Breast epithelium (tissue), 4 donors: ENCODE data around the gene RPH3AL. TPM values are rescaled to one million over a fixed set of nuclear protein-coding genes. Genes with fewer than 3 reads are reported as not detected.
"Not testable (repeated sequence)": the region's sequence is repeated elsewhere in the genome, so short reads cannot be mapped to it uniquely, and the experiment has no call there.

Experiments used
- DNase-seq, 2 donors: peaks; one replicate each; pipeline ENCODE4 v3.0.0-alpha.2; 2019; ENCODE audit warnings: low spot score in 2 of 2
- H3K27ac ChIP-seq, 2 donors: fragments of 200-600 bp; sonication (generic) in 1 of 2; one replicate each; pipeline ENCODE4 v1.5.1; 2016 to 2019; ENCODE audit warnings: mild to moderate bottlenecking in 1 of 2
- H3K27me3 ChIP-seq, 2 donors: fragments of 200-600 bp; sonication (generic) in 1 of 2; one replicate each; pipeline versions ENCODE4 v1.5.1 to v1.6.0; 2017 to 2019; ENCODE audit warnings: control low read depth in 1 of 2, mild to moderate bottlenecking in 1 of 2
- H3K36me3 ChIP-seq: fragments of 200-600 bp; one replicate; pipeline ENCODE4 v1.5.1; 2019
- H3K4me1 ChIP-seq, 2 donors: fragments of 200-600 bp; sonication (generic); one replicate each; pipeline ENCODE4 v1.5.1; 2016 to 2019; ENCODE audit warnings: control low read depth in 1 of 2
- H3K4me3 ChIP-seq, 3 donors: fragments of 200-600 bp; sonication (generic); 1 replicate in 2 of 3; 2 replicates in 1 of 3; pipeline ENCODE4 v1.5.1; 2016 to 2019; ENCODE audit warnings: mild to moderate bottlenecking in 3 of 3, moderate library complexity in 2 of 3
- H3K9me3 ChIP-seq, 2 donors: fragments of 200-600 bp; sonication (generic) in 1 of 2; one replicate each; pipeline ENCODE4 v1.5.1; 2016 to 2019; ENCODE audit warnings: control low read depth in 1 of 2
- CTCF ChIP-seq, 3 donors: fragments of 450-650 bp; IDR thresholded peaks; one replicate each; pipeline ENCODE4 v1.5.1; 2016 to 2017; ENCODE audit warnings: antibody characterized with exemption in 3 of 3, mild to moderate bottlenecking in 3 of 3, moderate library complexity in 3 of 3
- POLR2A ChIP-seq: fragments of 450-650 bp; IDR thresholded peaks from one replicate; pipeline ENCODE4 v1.6.1; 2016; ENCODE audit warnings: antibody characterized with exemption, mild to moderate bottlenecking, moderate library complexity
- POLR2AphosphoS5 ChIP-seq, 3 donors: sonication (generic); formaldehyde crosslinking; IDR thresholded peaks; one replicate each; pipeline ENCODE4 v1.6.1; 2017; ENCODE audit warnings: antibody characterized with exemption in 3 of 3
- intact Hi-C: fragments of 100-400 bp; cut with DNase I; formaldehyde crosslinking; loops from one replicate; pipeline ENCODE4 v1.15.1; 2023; ENCODE audit warnings: low total_unique reads
- total RNA-seq, 3 donors: library from RNA; depleted of rRNA; stranded (reverse); fragments of >200 nt; gene quantifications; one replicate each; pipeline ENCODE4 v1.1.0, GENCODE V29; 2016

RPH3AL gene
- total RNA-seq, 3 donors from 2014 or later = 9.6 to 15.7 (median 15.4) TPM

- no peak for DNase-seq
- Histone ChIP-seq H3K27ac (no peak overlapping the region), H3K9me3 (no peaks in the 10 kb centered on the region), H3K36me3 (no peaks in the 10 kb centered on the region), H3K4me1 (no peaks in the 10 kb centered on the region), H3K27me3 (no peaks in the 10 kb centered on the region), H3K4me3 (no peak overlapping the region)
- TF ChIP-seq POLR2AphosphoS5 (IDR thresholded peaks at IDR 0.05) (no peak), POLR2A (no peak), CTCF (IDR thresholded peaks at IDR 0.05) (no peak)
- intact Hi-C loops = no loop called here
Observed at GRCh38 chr17:235831-236640, 116.6 kb downstream of the RPH3AL start.

- H3K4me1 ChIP-seq, DNase-seq, H3K27me3 ChIP-seq, H3K9me3 ChIP-seq, H3K36me3 ChIP-seq, intact Hi-C loops: not testable (repeated sequence)
- Histone ChIP-seq H3K4me3 (peak overlapping the region in 1 of 3 donors; percentile 6), H3K27ac (peak overlapping the region in 1 of 2 donors; percentile 85)
Observed at GRCh38 chr17:234994-235830, 117.4 kb downstream of the RPH3AL start.

GRCh38 chr17:234163-234993, 118.2 kb downstream of the RPH3AL start:
- DNase-seq = peak in 1 of 2 donors; percentile 35
- Histone ChIP-seq H3K4me3 (peak overlapping the region; percentile 6 to 15 (median 9)), H3K27ac (peak overlapping the region in 1 of 2 donors; percentile 85)
- H3K4me1 ChIP-seq, intact Hi-C loops, H3K36me3 ChIP-seq, H3K27me3 ChIP-seq, H3K9me3 ChIP-seq: not testable (repeated sequence)

GRCh38 chr17:233473-233941, 119.1 kb downstream of the RPH3AL start:
- intact Hi-C loops = no loop called here
- H3K27me3 ChIP-seq = no peaks in the 10 kb centered on the region
- peak in 1 of 2 donors; percentile 36 for DNase-seq
- H3K4me1 ChIP-seq = no peaks in the 10 kb centered on the region
- peak overlapping the region in 1 of 3 donors; percentile 19 for H3K4me3 ChIP-seq
- peak overlapping the region; percentile 45 to 85 for H3K27ac ChIP-seq
- no peaks in the 10 kb centered on the region for H3K36me3 ChIP-seq
- no peaks in the 10 kb centered on the region for H3K9me3 ChIP-seq
- TF ChIP-seq POLR2AphosphoS5 (IDR thresholded peaks at IDR 0.05) (no peak), CTCF (IDR thresholded peaks at IDR 0.05) (no peak), POLR2A (no peak)

- no peaks in the 10 kb centered on the region for H3K4me1 ChIP-seq
- no peaks in the 10 kb centered on the region for H3K27me3 ChIP-seq
- peak overlapping the region in 1 of 2 donors; percentile 85 for H3K27ac ChIP-seq
- no peak overlapping the region for H3K4me3 ChIP-seq
- no peaks in the 10 kb centered on the region for H3K36me3 ChIP-seq
- no peaks in the 10 kb centered on the region for H3K9me3 ChIP-seq
- no peak for TF ChIP-seq CTCF (IDR thresholded peaks at IDR 0.05)
- TF ChIP-seq POLR2AphosphoS5 (IDR thresholded peaks at IDR 0.05) = no peak
- TF ChIP-seq POLR2A = no peak
- intact Hi-C loops = no loop called here
- DNase-seq = peak in 1 of 2 donors; percentile 46
Observed at GRCh38 chr17:231966-232807, 120.4 kb downstream of the RPH3AL start.
